Activated T-cell treated with anti-CD3 and anti-CD28 coated beads for 1 hour (primary cell): Measurements from ENCODE around the gene PLEKHG5.

ENCODE experiments used
- DNase-seq: peaks from one replicate; pipeline ENCODE4 v3.0.0-alpha.2; 2020; ENCODE audit warnings: low read depth

Gene PLEKHG5

DNA sequence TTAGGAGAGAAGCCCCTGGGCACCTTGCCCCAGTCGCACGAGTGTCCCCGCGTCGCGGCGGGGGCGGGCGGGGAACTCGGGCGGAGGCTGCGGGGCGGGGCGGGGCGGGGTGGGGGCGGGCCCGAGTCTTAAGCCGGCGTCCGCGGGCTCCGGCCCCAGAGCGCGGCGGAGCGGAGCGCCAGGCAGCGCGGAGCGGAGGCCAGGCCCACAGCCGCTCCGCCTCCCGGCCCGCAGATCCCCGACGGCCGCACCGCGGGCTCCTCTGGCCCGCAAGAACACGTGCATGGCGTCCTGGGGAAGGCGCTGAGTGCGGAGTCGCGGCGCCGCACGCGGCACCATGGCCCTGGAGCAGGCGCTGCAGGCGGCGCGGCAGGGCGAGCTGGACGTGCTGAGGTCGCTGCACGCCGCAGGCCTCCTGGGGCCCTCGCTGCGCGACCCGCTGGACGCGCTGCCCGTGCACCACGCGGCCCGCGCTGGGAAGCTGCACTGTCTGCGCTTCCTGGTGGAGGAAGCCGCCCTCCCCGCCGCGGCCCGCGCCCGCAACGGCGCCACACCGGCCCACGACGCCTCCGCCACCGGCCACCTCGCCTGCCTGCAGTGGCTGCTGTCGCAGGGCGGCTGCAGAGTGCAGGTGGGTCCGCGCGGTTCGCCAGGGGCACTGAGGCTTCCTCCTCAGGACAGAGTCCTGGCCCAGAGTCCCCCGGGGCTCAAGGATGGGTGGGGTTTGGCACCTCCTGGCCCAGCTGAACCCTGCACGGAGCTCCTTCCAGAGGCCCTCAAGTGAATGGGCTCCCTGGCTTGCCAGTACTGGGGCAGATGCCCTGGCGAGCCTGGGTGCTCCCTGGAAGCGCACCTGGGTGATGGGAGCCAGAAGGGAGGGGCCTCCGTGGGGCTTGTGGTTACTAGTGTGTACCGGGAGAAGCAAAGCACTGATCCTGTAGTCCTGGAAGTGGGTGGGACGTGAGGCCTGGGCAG is 66.6 kb downstream of the PLEKHG5 start, which contains the start of gene ESPN:
Gene ESPN (plus strand): TSS at position 158 of the 975 bp plus-strand sequence. CDS start 180 bp downstream, at position 338.
- DNase-seq = no peak

DNA sequence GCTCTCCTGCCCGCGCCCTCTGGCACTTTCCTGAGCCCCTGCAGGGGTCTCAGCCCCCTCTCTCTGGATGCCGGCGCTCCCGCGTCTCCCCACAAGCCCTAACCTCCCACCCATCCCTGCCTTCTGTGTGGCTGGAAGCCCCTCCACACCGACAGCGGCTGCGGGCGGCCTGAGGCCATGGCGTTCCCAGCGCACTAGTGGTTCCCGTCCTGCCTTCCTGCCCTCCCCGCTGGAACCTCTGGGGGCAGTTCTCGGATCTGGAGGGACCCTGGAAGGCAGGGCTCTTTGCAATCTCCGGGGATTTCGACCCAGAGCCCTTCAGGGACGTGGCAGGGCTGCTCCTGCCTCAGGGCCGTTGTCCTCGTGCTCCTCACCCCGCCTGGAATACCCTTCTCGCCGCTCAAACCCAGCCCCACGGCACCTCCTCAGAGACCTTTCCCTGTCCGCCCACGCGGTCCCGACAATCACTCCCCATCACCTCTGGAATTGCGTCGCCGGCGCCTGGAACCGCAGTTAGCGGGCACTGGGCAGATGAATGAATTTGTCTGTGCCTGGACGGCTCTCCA is 67.4 kb downstream of the PLEKHG5 start:
- no peak for DNase-seq

DNA sequence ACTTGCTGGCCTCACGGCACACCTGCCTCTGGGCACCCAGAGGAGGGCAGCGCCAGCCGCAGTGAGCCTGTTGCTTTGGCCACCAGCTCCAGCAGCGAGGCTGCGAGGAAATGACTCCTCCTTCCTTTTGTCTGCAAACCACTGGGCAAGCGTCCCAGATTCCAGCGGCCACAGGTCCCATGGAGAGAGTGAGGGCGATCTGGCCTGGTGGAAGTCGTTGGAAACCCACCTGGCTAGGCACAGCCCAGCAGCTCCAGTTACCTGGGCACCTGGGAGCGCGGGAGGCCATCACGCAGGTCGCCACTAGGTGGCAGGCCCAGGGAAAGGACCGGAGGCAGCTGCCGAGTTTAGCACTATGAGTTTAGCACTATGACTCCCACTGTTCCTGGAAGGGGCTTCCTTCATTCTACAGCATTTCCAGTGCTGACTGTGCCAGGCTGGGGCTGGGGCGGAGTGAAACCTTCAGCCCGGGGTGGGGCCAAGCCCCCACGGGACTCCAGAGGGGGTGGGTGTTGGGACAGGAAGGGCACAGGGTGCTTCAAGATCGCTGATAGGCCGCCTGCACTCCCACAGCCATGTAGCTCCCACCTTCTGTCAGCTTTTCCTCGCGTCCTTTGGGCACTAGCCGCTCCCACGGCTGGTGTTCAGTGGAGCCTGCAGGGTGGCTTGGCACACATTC is 68.0 kb downstream of the PLEKHG5 start:
- DNase-seq = peak; percentile 69

DNA sequence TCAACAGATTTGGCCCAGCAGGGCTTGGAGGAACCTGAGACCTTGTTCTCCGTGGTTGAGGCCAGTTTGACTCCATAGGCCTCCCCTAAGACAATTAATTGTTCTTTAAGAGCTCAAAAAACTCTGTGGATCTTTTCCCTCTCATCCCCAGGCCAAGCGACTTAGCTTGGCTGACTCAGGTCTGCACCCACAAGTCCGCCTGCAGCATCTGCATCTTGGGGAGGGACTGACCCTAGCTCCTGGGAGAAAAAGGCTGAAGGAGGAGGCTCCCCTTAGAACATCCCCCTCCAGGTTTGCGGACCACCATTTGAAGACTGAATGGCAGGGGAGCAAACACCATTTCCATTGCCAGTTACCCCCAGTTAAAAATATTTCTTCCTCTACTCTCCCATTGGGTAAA is 70.2 kb downstream of the PLEKHG5 start:
- no peak for DNase-seq

DNA sequence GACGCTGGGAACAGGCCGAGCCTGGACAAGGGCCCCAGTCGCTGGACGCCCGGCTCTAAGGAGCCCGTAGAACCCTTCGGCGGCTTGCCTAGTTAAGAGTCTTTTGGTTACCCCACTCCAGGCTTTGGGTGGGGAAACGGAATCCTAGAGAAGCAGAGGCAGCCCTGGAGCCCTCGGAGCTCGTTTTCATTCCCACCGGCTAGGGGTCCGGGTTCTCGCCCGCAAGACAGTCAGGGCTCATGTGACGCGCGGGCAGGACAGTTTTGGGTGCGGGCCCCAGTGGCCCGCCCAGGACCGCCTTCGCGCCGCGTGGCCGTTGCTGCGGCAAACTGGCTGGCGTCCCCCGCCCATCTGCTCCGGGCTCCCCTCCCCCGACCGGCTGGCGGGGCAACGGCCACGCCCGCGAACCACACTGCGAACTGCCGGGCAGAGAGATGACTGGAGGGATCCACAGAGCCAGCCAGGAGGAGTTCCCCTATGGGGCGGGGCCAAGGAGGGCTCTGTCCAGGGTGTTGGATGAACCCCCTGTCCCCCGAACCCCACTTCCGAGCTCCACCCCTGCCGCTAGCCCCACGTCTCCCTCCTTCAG is 70.9 kb downstream of the PLEKHG5 start:
- DNase-seq = no peak

DNA sequence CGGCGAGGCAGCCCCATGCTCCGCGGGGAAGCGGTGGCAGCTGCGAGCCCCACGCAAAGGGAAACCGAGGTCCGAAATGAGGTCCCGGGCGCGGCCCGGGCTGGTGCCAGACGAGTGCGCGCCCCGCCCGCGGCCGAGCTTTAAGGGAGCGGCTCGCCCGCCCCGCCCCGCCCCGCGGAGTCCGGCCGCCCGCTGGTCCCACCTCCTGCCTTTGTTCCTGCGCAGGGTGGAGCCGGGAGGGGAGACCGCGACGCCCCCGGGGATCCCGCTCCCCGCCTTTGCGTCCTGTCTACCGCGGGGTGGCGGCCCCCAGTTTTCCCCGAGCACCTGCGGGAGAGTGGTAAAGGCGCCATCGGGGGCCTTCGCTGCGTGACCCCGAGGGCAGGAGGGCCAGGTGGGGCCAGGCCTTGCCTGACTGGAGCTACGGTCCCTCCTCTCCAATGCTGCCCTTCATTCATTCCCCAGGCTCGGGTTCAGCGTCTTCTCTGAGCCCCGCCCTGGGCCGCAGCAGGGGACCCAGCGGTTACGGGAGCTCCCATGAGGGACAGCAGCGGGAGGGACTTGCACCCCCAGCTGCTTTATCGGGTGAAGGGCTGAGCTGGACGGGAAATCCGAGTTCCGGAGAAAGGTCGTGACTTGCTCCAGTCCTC is 71.5 kb downstream of the PLEKHG5 start, which contains the start of gene HES2:
Gene HES2 (minus strand): TSS at position 116 of the 650 bp plus-strand sequence. CDS start 99 bp downstream, at position 17.
- no peak for DNase-seq

DNA sequence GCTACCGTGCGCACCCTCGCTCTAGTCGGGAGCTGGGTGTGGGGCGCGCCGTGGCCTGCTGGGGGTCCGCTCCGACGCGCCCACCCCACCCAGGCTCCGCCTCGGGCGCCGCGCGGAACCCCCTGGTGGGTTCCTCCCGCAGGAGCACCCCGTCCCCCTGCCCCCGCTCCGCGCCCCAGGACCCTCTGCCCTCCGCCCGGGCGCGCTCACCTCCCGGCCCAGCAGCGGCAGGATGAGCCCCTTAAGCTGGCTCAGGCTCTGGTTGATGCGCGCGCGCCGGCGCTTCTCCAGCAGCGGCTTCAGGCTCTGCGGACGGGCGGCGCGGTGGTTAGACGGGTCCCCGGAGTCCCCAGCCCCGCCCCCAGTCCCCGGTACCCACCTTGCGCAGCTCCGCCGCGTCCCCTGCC is 72.1 kb downstream of the PLEKHG5 start:
- DNase-seq = no peak

DNA sequence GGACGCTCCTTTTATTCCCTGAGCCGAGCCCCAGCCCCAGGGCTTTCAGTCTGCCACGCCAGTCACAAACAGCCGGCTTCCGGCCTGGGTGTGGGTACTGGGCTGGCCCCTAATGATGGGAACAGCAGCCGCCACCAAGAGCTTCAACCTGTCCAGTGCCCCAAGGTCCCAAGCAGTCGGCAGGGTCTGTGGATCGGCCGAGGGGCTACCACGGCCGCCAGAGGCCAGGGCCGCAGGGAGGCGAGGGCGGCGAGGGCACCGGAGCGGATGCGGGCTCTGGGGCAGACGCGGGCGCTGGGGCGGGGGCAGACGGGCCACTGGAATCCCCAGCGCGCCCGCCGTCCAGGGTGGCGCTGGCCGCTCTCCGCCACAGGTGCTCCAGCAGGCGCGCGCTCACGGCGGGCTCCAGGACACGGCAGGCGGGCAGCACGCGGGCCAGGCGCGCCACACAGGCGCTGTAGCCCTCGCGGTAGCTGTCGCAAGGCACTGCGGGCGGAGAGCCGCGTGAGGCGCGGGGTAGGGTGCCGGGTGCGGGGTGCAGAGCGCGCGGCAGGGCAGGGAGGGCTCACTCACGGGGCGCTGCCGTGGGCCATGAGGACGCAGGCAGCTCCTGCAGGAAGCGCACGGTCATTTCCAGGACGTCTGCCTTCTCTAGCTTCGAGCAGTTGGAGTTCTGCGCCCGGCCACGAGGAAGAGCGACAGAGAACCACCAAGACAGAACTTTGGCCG is 72.6 kb downstream of the PLEKHG5 start:
- DNase-seq = no peak

DNA sequence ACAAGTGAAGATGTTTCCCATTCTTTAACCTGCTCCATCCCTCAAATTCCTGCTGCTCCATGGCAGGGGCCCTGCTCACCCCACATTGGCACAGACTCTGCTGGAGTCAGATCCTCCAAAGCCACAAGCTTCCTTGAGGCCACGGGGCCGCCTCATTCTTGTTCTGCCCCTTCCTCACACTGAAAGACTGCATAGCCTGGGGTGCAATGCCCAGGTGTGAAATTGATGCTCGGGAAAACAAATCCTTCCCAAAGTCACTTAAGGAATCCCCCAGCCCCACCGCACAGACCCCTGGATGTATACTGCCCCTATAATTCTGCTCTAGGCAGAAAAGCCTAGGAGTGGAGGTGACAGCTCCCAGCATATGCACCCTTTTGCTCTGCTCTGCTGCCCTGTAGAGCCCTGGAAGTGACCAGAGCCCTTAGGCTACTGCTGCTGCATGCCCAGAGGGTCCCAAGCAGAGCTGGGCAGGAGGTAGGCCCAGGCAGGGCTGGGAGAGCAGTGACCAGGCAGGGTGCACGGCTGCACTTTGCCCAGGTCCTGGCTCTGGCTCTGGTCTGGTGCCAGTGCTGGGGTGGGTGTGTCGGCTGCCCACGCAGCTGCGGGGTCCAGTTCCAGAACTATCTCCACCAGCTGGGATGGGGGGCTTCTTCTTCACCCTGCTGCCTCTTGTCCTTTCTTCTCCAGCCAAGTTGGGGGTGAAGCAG is 73.4 kb downstream of the PLEKHG5 start:
- no peak for DNase-seq
